ENCODE measurements around the gene PPP1CC.

The PPP1CC gene

GRCh38 chr12:110694330-110694901 lies 48.3 kb downstream of the PPP1CC start:
- in situ Hi-C loops (cut with MboI; ENCODE audit: low pct_unique_long_range_greater_than_20kb, low sequenced_read_pairs, unreplicated experiment) = no loop called here
- DNase-seq (ENCODE audit: low spot score) = no peak
- TF ChIP-seq CTCF (IDR thresholded peaks at IDR 0.05; ENCODE audit: extremely low read depth, insufficient read depth, missing control alignments) = no peak

- TF ChIP-seq CTCF (IDR thresholded peaks at IDR 0.05; ENCODE audit: extremely low read depth, insufficient read depth, missing control alignments) = no peak
- in situ Hi-C loops (cut with MboI; ENCODE audit: low pct_unique_long_range_greater_than_20kb, low sequenced_read_pairs, unreplicated experiment) = no loop called here
- no peak for DNase-seq (ENCODE audit: low spot score)
Observed at GRCh38 chr12:110693731-110694130, 49.0 kb downstream of the PPP1CC start.

- in situ Hi-C loops (cut with MboI; ENCODE audit: low pct_unique_long_range_greater_than_20kb, low sequenced_read_pairs, unreplicated experiment) = no loop called here
Observed at GRCh38 chr12:110690127-110690430, 52.6 kb downstream of the PPP1CC start.

GRCh38 chr12:110689281-110690126 lies 53.2 kb downstream of the PPP1CC start:
- TF ChIP-seq CTCF (IDR thresholded peaks at IDR 0.05; ENCODE audit: extremely low read depth, insufficient read depth, missing control alignments) = no peak
- DNase-seq (ENCODE audit: low spot score) = peak; percentile 84
- in situ Hi-C loops (cut with MboI; ENCODE audit: low pct_unique_long_range_greater_than_20kb, low sequenced_read_pairs, unreplicated experiment) = no loop called here

More at GRCh38 chr12:110690127-110690430, 52.6 kb downstream of the PPP1CC start:
- TF ChIP-seq CTCF (IDR thresholded peaks at IDR 0.05; ENCODE audit: extremely low read depth, insufficient read depth, missing control alignments) = no peak
- DNase-seq (ENCODE audit: low spot score) = no peak

- TF ChIP-seq CTCF (IDR thresholded peaks at IDR 0.05; ENCODE audit: extremely low read depth, insufficient read depth, missing control alignments) = no peak
- DNase-seq (ENCODE audit: low spot score) = peak; percentile 85
Observed at GRCh38 chr12:110688446-110689280, 54.0 kb downstream of the PPP1CC start, which contains the start of gene HVCN1. HVCN1 (minus strand) TSS chr12:110689115; CDS start chr12:110683245, 5,870 bp downstream.

GRCh38 chr12:110687396-110688169 lies 55.1 kb downstream of the PPP1CC start:
- in situ Hi-C loops (cut with MboI; ENCODE audit: low pct_unique_long_range_greater_than_20kb, low sequenced_read_pairs, unreplicated experiment) = no loop called here
- TF ChIP-seq CTCF (IDR thresholded peaks at IDR 0.05; ENCODE audit: extremely low read depth, insufficient read depth, missing control alignments) = no peak
- DNase-seq (ENCODE audit: low spot score) = no peak

More at GRCh38 chr12:110688446-110689280, 54.0 kb downstream of the PPP1CC start, which contains the start of gene HVCN1:
- in situ Hi-C loops (cut with MboI; ENCODE audit: low pct_unique_long_range_greater_than_20kb, low sequenced_read_pairs, unreplicated experiment) = no loop called here

All from GM13977 (cell line).